Measurements from ENCODE around the gene TMEM144.

- TF ChIP-seq POLR2A (IDR thresholded peaks at IDR 0.05) (no peak), CTCF (IDR thresholded peaks at IDR 0.05) (no peak)
Observed at GRCh38 chr4:158190718-158191117, 19.6 kb upstream of the TMEM144 start.

Data from adrenal gland (tissue), 5 donors.